ENCODE results near the gene ECE1.

- no peak for TF ChIP-seq CTCF (IDR thresholded peaks at IDR 0.05)
- no peak for TF ChIP-seq POLR2A (IDR thresholded peaks at IDR 0.05)
Observed at GRCh38 chr1:21280011-21280471, 10.2 kb downstream of the ECE1 start.
